ENCODE results near the gene AGPAT1. TPM values are rescaled to one million over a fixed set of nuclear protein-coding genes. Genes with fewer than 3 reads are reported as not detected.
"Not testable (repeated sequence)": the region's sequence is repeated elsewhere in the genome, so short reads cannot be mapped to it uniquely, and the experiment has no call there.

Gene AGPAT1
- total RNA-seq, 5 donors from 2014 or later (not counting 1 experiment from before 2014, with no cell fraction given): 23.5 to 34.6 (median 31.0) TPM

- Histone ChIP-seq H3K4me3 (ENCODE audit: control insufficient read depth in 1 of 2, extremely low read depth in 1 of 2, low read length in 1 of 2) (peak overlapping the region; percentile 87 to 91), H3K27me3 (replicated peaks in 1 of 2; ENCODE audit: control insufficient read depth in 2 of 2, extremely low read depth in 1 of 2, insufficient read depth in 2 of 2, low read length in 1 of 2) (peaks cover 0 to 9% of the 10 kb centered on the region in 2 experiments), H3K4me1 (ENCODE audit: control insufficient read depth in 1 of 2, extremely low read depth in 1 of 2, insufficient read depth in 2 of 2, low read length in 2 of 2) (peaks cover 24 to 47% of the 10 kb centered on the region in 2 experiments), H3K36me3 (ENCODE audit: control insufficient read depth in 2 of 2, extremely low read depth in 1 of 2, insufficient read depth in 1 of 2, low read length in 1 of 2) (peaks cover 0 to 4% of the 10 kb centered on the region in 2 donors), H3K27ac (ENCODE audit: low read length) (peak overlapping the region; percentile 98), H3K9me3 (no peaks in the 10 kb centered on the region)
- ChIA-PET CTCF (interaction anchor here in 1 of 2 donors (1.0 to 1.3 kb wide), 4 partner anchors 19 to 77 kb away, joined by 4 to 6 read pairs (median 4); partner anchors contain the start of gene ATF6B), POLR2A (interaction anchor here (0.5 to 1.5 kb wide), 5 partner anchors 61 to 1081 kb away, joined by 3 to 10 read pairs (median 5); partner anchors contain the start of genes DXO (in 1 of the 2) and TAP1 (in 1 of the 2))
- Mint-ChIP-seq H3K36me3 (peaks cover 9% of the 10 kb centered on the region), H3K4me1 (peaks cover 27 to 37% (median 34%) of the 10 kb centered on the region in 3 donors), H3K27ac (peak overlapping the region; percentile 99), H3K9me3 (no peaks in the 10 kb centered on the region), H3K4me3 (peak overlapping the region; percentile 95 to 97 (median 95)), H3K27me3 (peaks cover 0 to under 1% of the 10 kb centered on the region in 2 donors)
- WGBS (ENCODE audit: insufficient coverage): under 1% methylated on average over 51 of the region's 58 CpGs
- peak in 27 of 35 experiments; percentile 21 to 74 (median 37) for DNase-seq
- peak in 3 of 4 experiments; percentile 79 to 83 (median 80) for ATAC-seq (replicated peaks in 1 of 4)
Measured at GRCh38 chr6:32195902-32196681, 20.2 kb upstream of the AGPAT1 start.

- H3K4me3 ChIP-seq (ENCODE audit: control insufficient read depth in 1 of 2, extremely low read depth in 1 of 2, low read length in 1 of 2): peak overlapping the region; percentile 87 to 91
Measured at GRCh38 chr6:32195652-32195901, 19.7 kb upstream of the AGPAT1 start.

GRCh38 chr6:32194825-32195651 is 19.2 kb upstream of the AGPAT1 start:
- ATAC-seq (replicated peaks in 1 of 4): no peak
- peaks cover 27 to 39% (median 37%) of the 10 kb centered on the region in 3 donors for H3K4me1 Mint-ChIP-seq
- peaks cover 24 to 51% of the 10 kb centered on the region in 2 experiments for H3K4me1 ChIP-seq (ENCODE audit: control insufficient read depth in 1 of 2, extremely low read depth in 1 of 2, insufficient read depth in 2 of 2, low read length in 2 of 2)

More at GRCh38 chr6:32195652-32195901, 19.7 kb upstream of the AGPAT1 start:
- Mint-ChIP-seq H3K27me3 (no peaks in the 10 kb centered on the region), H3K4me3 (peak overlapping the region; percentile 95 to 97 (median 95)), H3K36me3 (peaks cover 11% of the 10 kb centered on the region), H3K4me1 (peaks cover 27 to 39% (median 37%) of the 10 kb centered on the region in 3 donors), H3K9me3 (no peaks in the 10 kb centered on the region), H3K27ac (peak overlapping the region; percentile 99)
- H3K9me3 ChIP-seq: no peaks in the 10 kb centered on the region
- ATAC-seq (replicated peaks in 1 of 4) (peak; percentile 80 to 83 (median 82)), DNase-seq (peak; percentile 92 to 100 (median 97))
- peak overlapping the region; percentile 93 for H3K27ac ChIP-seq (ENCODE audit: low read length)
- H3K4me1 ChIP-seq (ENCODE audit: control insufficient read depth in 1 of 2, extremely low read depth in 1 of 2, insufficient read depth in 2 of 2, low read length in 2 of 2): peaks cover 24 to 51% of the 10 kb centered on the region in 2 experiments
- CTCF ChIA-PET: interaction anchor here in 1 of 2 donors (1.0 to 1.3 kb wide), 4 partner anchors 18 to 77 kb away, joined by 4 to 6 read pairs (median 4); partner anchors contain the start of gene ATF6B
- peaks cover 0 to 8% of the 10 kb centered on the region in 2 donors for H3K36me3 ChIP-seq (ENCODE audit: control insufficient read depth in 2 of 2, extremely low read depth in 1 of 2, insufficient read depth in 1 of 2, low read length in 1 of 2)
- POLR2A ChIA-PET: interaction anchor here (0.5 to 1.5 kb wide), 4 partner anchors 224 to 1082 kb away, joined by 3 to 10 read pairs (median 4); partner anchors contain the start of genes DXO (in 1 of the 2) and TAP1 (in 1 of the 2)
- WGBS (ENCODE audit: insufficient coverage): 0% methylated on average over 25 of the region's 25 CpGs
- peaks cover 0 to 3% of the 10 kb centered on the region in 2 experiments for H3K27me3 ChIP-seq (replicated peaks in 1 of 2; ENCODE audit: control insufficient read depth in 2 of 2, extremely low read depth in 1 of 2, insufficient read depth in 2 of 2, low read length in 1 of 2)

GRCh38 chr6:32194388-32194787 is 18.5 kb upstream of the AGPAT1 start:
- H3K4me3 Mint-ChIP-seq: peak overlapping the region; percentile 96 to 97 (median 97)
- H3K4me1 Mint-ChIP-seq: peaks cover 27 to 39% (median 38%) of the 10 kb centered on the region in 3 donors
- H3K27ac Mint-ChIP-seq: peak overlapping the region; percentile 99
- H3K9me3 Mint-ChIP-seq: no peaks in the 10 kb centered on the region
- ChIA-PET CTCF (no interaction called here), POLR2A (interaction anchor here in 1 of 2 donors (1.5 kb wide), 1 partner anchor 223 kb away, joined by 5 read pairs; the partner anchor contains the start of gene DXO)
- H3K4me3 ChIP-seq (ENCODE audit: control insufficient read depth in 1 of 2, extremely low read depth in 1 of 2, low read length in 1 of 2): peak overlapping the region in 1 of 2 donors; percentile 91
- DNase-seq (no peak), ATAC-seq (replicated peaks in 1 of 4) (no peak)
- peaks cover 0 to 8% of the 10 kb centered on the region in 2 donors for H3K36me3 ChIP-seq (ENCODE audit: control insufficient read depth in 2 of 2, extremely low read depth in 1 of 2, insufficient read depth in 1 of 2, low read length in 1 of 2)
- H3K9me3 ChIP-seq: no peaks in the 10 kb centered on the region
- H3K27me3 Mint-ChIP-seq: no peaks in the 10 kb centered on the region
- peaks cover 0 to 3% of the 10 kb centered on the region in 2 experiments for H3K27me3 ChIP-seq (replicated peaks in 1 of 2; ENCODE audit: control insufficient read depth in 2 of 2, extremely low read depth in 1 of 2, insufficient read depth in 2 of 2, low read length in 1 of 2)
- 100% methylated on average over 4 of the region's 4 CpGs for WGBS (ENCODE audit: insufficient coverage)
- H3K4me1 ChIP-seq (ENCODE audit: control insufficient read depth in 1 of 2, extremely low read depth in 1 of 2, insufficient read depth in 2 of 2, low read length in 2 of 2): peaks cover 24 to 54% of the 10 kb centered on the region in 2 experiments
- H3K36me3 Mint-ChIP-seq: peaks cover 14% of the 10 kb centered on the region
- peak overlapping the region; percentile 93 for H3K27ac ChIP-seq (ENCODE audit: low read length)

More at GRCh38 chr6:32194825-32195651, 19.2 kb upstream of the AGPAT1 start:
- peaks cover 14% of the 10 kb centered on the region for H3K36me3 Mint-ChIP-seq
- peak overlapping the region; percentile 87 to 91 for H3K4me3 ChIP-seq (ENCODE audit: control insufficient read depth in 1 of 2, extremely low read depth in 1 of 2, low read length in 1 of 2)
- H3K36me3 ChIP-seq (ENCODE audit: control insufficient read depth in 2 of 2, extremely low read depth in 1 of 2, insufficient read depth in 1 of 2, low read length in 1 of 2): peaks cover 0 to 8% of the 10 kb centered on the region in 2 donors
- ChIA-PET CTCF (interaction anchor here in 1 of 2 donors (1.0 to 1.3 kb wide), 4 partner anchors 18 to 76 kb away, joined by 4 to 6 read pairs (median 4); partner anchors contain the start of gene ATF6B), POLR2A (interaction anchor here in 1 of 2 donors (0.7 to 1.5 kb wide), 3 partner anchors 223 to 1083 kb away, joined by 3 to 10 read pairs (median 5); partner anchors contain the start of genes DXO and TAP1)
- no peaks in the 10 kb centered on the region for H3K9me3 Mint-ChIP-seq
- H3K9me3 ChIP-seq: no peaks in the 10 kb centered on the region
- peak overlapping the region; percentile 93 for H3K27ac ChIP-seq (ENCODE audit: low read length)
- H3K4me3 Mint-ChIP-seq: peak overlapping the region; percentile 95 to 97 (median 95)
- H3K27me3 Mint-ChIP-seq: no peaks in the 10 kb centered on the region
- 0% methylated on average over 7 of the region's 15 CpGs for WGBS (ENCODE audit: insufficient coverage)
- H3K27ac Mint-ChIP-seq: peak overlapping the region; percentile 99
- DNase-seq: peak in 7 of 35 experiments; percentile 15 to 66 (median 29)
- H3K27me3 ChIP-seq (replicated peaks in 1 of 2; ENCODE audit: control insufficient read depth in 2 of 2, extremely low read depth in 1 of 2, insufficient read depth in 2 of 2, low read length in 1 of 2): peaks cover 0 to 3% of the 10 kb centered on the region in 2 experiments

- Histone ChIP-seq H3K36me3 (ENCODE audit: control insufficient read depth in 2 of 2, extremely low read depth in 1 of 2, insufficient read depth in 1 of 2, low read length in 1 of 2) (peaks cover 0 to 14% of the 10 kb centered on the region in 2 donors), H3K27ac (ENCODE audit: low read length) (peak overlapping the region; percentile 93), H3K4me1 (ENCODE audit: control insufficient read depth in 1 of 2, extremely low read depth in 1 of 2, insufficient read depth in 2 of 2, low read length in 2 of 2) (peaks cover 32 to 67% of the 10 kb centered on the region in 2 experiments), H3K4me3 (ENCODE audit: control insufficient read depth in 1 of 2, extremely low read depth in 1 of 2, low read length in 1 of 2) (peak overlapping the region; percentile 95 to 97)
- WGBS (ENCODE audit: insufficient coverage): 40% methylated on average over 1 of the region's 13 CpGs
- POLR2A ChIA-PET: interaction anchor here (0.6 to 1.4 kb wide), 3 partner anchors 10 to 16 kb away, joined by 3 to 5 read pairs (median 3); no protein-coding TSS in a partner anchor
- not testable (repeated sequence) for H3K27me3 ChIP-seq (replicated peaks in 1 of 2; ENCODE audit: control insufficient read depth in 2 of 2, extremely low read depth in 1 of 2, insufficient read depth in 2 of 2, low read length in 1 of 2); H3K27me3 Mint-ChIP-seq; H3K9me3 ChIP-seq; DNase-seq; H3K9me3 Mint-ChIP-seq; ATAC-seq (replicated peaks in 1 of 4)
- Mint-ChIP-seq H3K4me3 (peak overlapping the region; percentile 96 to 97 (median 97)), H3K27ac (peak overlapping the region; percentile 99), H3K4me1 (peaks cover 39 to 51% (median 50%) of the 10 kb centered on the region in 3 donors), H3K36me3 (peaks cover 23% of the 10 kb centered on the region)
- CTCF ChIA-PET: interaction anchor here in 1 of 2 donors (0.8 to 1.3 kb wide), 2 partner anchors 16 to 779 kb away, joined by 3 to 4 read pairs; no protein-coding TSS in a partner anchor
Measured at GRCh38 chr6:32193096-32193495, 17.2 kb upstream of the AGPAT1 start.
